A549 (cell line): ENCODE measurements around the gene UCP3. TPM values are rescaled to one million over a fixed set of nuclear protein-coding genes. Genes with fewer than 3 reads are reported as not detected.

ENCODE experiments used
- ATAC-seq, 2 experiments: fragments of 200-7000 bp in 1 of 2; fragments of >200 bp in 1 of 2; cut with Nextera tagmentation in 1 of 2; cut with Tn5 transposase in 1 of 2; 3 replicates each; pipeline versions ENCODE4 v1.8.0 to v1.9.1; 2018 to 2020; ENCODE audit warnings: mild to moderate bottlenecking in 1 of 2, moderate library complexity in 1 of 2
- CTCF ChIA-PET: fragments of 300-600 bp; sonication (Branson Sonifier 250); formaldehyde crosslinking; extraction: SDS; loops from one replicate; lab custom pipeline; 2021; ENCODE audit warnings: antibody characterized with exemption, inconsistent platforms; lab: Yijun Ruan, JAX
- POLR2A ChIA-PET: fragments of 350-600 bp; formaldehyde crosslinking; extraction: SDS; loops from one replicate; lab custom pipeline; 2021; ENCODE audit warnings: antibody characterized with exemption, inconsistent platforms; lab: Yijun Ruan, JAX
- DNase-seq, 2 experiments: peaks; one replicate each; pipeline versions ENCODE4 v3.0.0 to v3.0.0-alpha.2; 2011 to 2016; ENCODE audit warnings: low read depth in 1 of 2, low spot score in 1 of 2
- FAIRE-seq: peaks from 2 replicates; lab custom pipeline; 2011; peaks lifted over from hg19 to GRCh38; lab: Jason Lieb, UNC
- H3K27ac ChIP-seq, 2 experiments: fragments of >200 bp; sonication (Bioruptor Twin); formaldehyde crosslinking; 3 replicates each; pipeline ENCODE4 v1.5.1; 2016 to 2017
- H3K4me1 ChIP-seq: fragments of >200 bp; sonication (Bioruptor Twin); formaldehyde crosslinking; 3 replicates; pipeline ENCODE4 v1.6.1; 2016
- H3K4me2 ChIP-seq: fragments of >200 bp; sonication (Bioruptor Twin); formaldehyde crosslinking; 3 replicates; pipeline ENCODE4 v1.6.1; 2016
- H3K4me3 ChIP-seq: fragments of >200 bp; sonication (Bioruptor Twin); formaldehyde crosslinking; 3 replicates; pipeline ENCODE4 v1.5.1; 2016
- H3K9me3 ChIP-seq: fragments of >200 bp; sonication (Bioruptor Twin); formaldehyde crosslinking; 3 replicates; pipeline ENCODE4 v1.6.1; 2016
- ATOH8 ChIP-seq: fragments of 250-450 bp; sonication (Bioruptor Pico); IDR thresholded peaks from 2 replicates; pipeline ENCODE4 v1.5.0; 2020; ENCODE audit warnings: low read depth, mild to moderate bottlenecking, moderate library complexity
- BHLHE40 ChIP-seq: IDR thresholded peaks from 2 replicates; pipeline ENCODE4 v1.6.1; 2012; ENCODE audit warnings: low read depth, low read length, inconsistent platforms
- CEBPB ChIP-seq, 2 experiments: fragments of >200 bp in 1 of 2; sonication (Bioruptor Twin) in 1 of 2; formaldehyde crosslinking in 1 of 2; IDR thresholded peaks; 2 replicates each; pipeline ENCODE4 v1.6.1; 2012 to 2016
- CHD4 ChIP-seq: fragments of 200-600 bp; sonication (generic); IDR thresholded peaks from 2 replicates; pipeline ENCODE4 v1.6.1; 2016; ENCODE audit warnings: antibody characterized with exemption, mild to moderate bottlenecking, borderline replicate concordance
- E2F6 ChIP-seq: IDR thresholded peaks from 2 replicates; pipeline ENCODE4 v1.6.1; 2012; ENCODE audit warnings: low read depth, borderline replicate concordance
- ESRRA ChIP-seq: fragments of 150-350 bp; IDR thresholded peaks from 2 replicates; pipeline ENCODE4 v1.6.1; 2014; ENCODE audit warnings: mild to moderate bottlenecking, low read length, borderline replicate concordance
- FOSB ChIP-seq: fragments of 250-450 bp; sonication (Bioruptor Pico); IDR thresholded peaks from 2 replicates; pipeline ENCODE4 v1.5.0; 2020; ENCODE audit warnings: mild to moderate bottlenecking, moderate library complexity
- FOSL2 ChIP-seq, 2 experiments: fragments of 450-650 bp in 1 of 2; fragments of >200 bp in 1 of 2; sonication (Bioruptor Twin) in 1 of 2; formaldehyde crosslinking; IDR thresholded peaks; 2 replicates each; pipeline versions ENCODE4 v1.5.0 to v1.6.1; 2016 to 2020; ENCODE audit warnings: mild to moderate bottlenecking in 1 of 2, moderate library complexity in 1 of 2
- FOXS1 ChIP-seq: fragments of 250-450 bp; sonication (Bioruptor Pico); IDR thresholded peaks from 2 replicates; pipeline ENCODE4 v1.5.0; 2020; ENCODE audit warnings: mild to moderate bottlenecking, moderate library complexity
- GATA3 ChIP-seq: IDR thresholded peaks from 2 replicates; pipeline ENCODE4 v1.6.1; 2012; ENCODE audit warnings: borderline replicate concordance
- HDAC2 ChIP-seq: fragments of 200-600 bp; sonication (generic); IDR thresholded peaks from 2 replicates; pipeline ENCODE4 v1.6.1; 2016
- HEYL ChIP-seq: fragments of 250-450 bp; sonication (Bioruptor Pico); IDR thresholded peaks from 2 replicates; pipeline ENCODE4 v1.8.0; 2021; ENCODE audit warnings: mild to moderate bottlenecking, moderate library complexity
- HOXB13 ChIP-seq: fragments of 250-450 bp; sonication (Bioruptor Pico); IDR thresholded peaks from 2 replicates; pipeline ENCODE4 v1.5.0; 2020; ENCODE audit warnings: low read depth, mild to moderate bottlenecking, moderate library complexity
- JUNB ChIP-seq: fragments of >200 bp; sonication (Bioruptor Twin); formaldehyde crosslinking; IDR thresholded peaks from 2 replicates; pipeline ENCODE4 v1.6.1; 2016
- KDM5A ChIP-seq: fragments of 200-600 bp; sonication (generic); IDR thresholded peaks from 2 replicates; pipeline ENCODE4 v1.6.1; 2016; ENCODE audit warnings: antibody characterized with exemption, mild to moderate bottlenecking
- MAX ChIP-seq: IDR thresholded peaks from 2 replicates; pipeline ENCODE4 v1.6.1; 2012
- MYC ChIP-seq: IDR thresholded peaks from 2 replicates; pipeline ENCODE4 v1.6.1; 2012; ENCODE audit warnings: mild to moderate bottlenecking, inconsistent platforms, low read length, improper control_type of control experiment, borderline replicate concordance
- NFE2L2 ChIP-seq: fragments of 150-350 bp; conservative IDR thresholded peaks from 2 replicates; pipeline ENCODE4 v1.6.1; 2014; ENCODE audit warnings: low read length
- POLR2AphosphoS2 ChIP-seq: conservative IDR thresholded peaks from 2 replicates; pipeline ENCODE4 v1.6.1; 2012; ENCODE audit warnings: low read length, improper control_type of control experiment, inconsistent platforms
- RAD21 ChIP-seq, 2 experiments: fragments of >200 bp in 1 of 2; sonication (Bioruptor Twin) in 1 of 2; formaldehyde crosslinking in 1 of 2; IDR thresholded peaks in 1 of 2; conservative IDR thresholded peaks in 1 of 2; 2 replicates in 1 of 2; 3 replicates in 1 of 2; pipeline ENCODE4 v1.6.1; 2012 to 2018; ENCODE audit warnings: inconsistent platforms in 1 of 2
- SREBF2 ChIP-seq: fragments of 450-650 bp; IDR thresholded peaks from 2 replicates; pipeline ENCODE4 v1.6.1; 2014; ENCODE audit warnings: mild to moderate bottlenecking, moderate library complexity
- TFCP2L1 ChIP-seq: fragments of 250-450 bp; sonication (Bioruptor Pico); IDR thresholded peaks from 2 replicates; pipeline ENCODE4 v1.5.0; 2021; ENCODE audit warnings: mild to moderate bottlenecking
- TP53 ChIP-seq: fragments of 250-450 bp; sonication (Bioruptor Pico); IDR thresholded peaks from 2 replicates; pipeline ENCODE4 v1.5.0; 2021; ENCODE audit warnings: mild to moderate bottlenecking, moderate library complexity
- USF2 ChIP-seq: fragments of 450-650 bp; IDR thresholded peaks from 2 replicates; pipeline ENCODE4 v1.6.1; 2014; ENCODE audit warnings: antibody characterized with exemption
- ZFP36 ChIP-seq: fragments of 450-650 bp; IDR thresholded peaks from 2 replicates; pipeline ENCODE4 v1.6.1; 2014; ENCODE audit warnings: borderline replicate concordance; ENCODE audit not compliant: partially characterized antibody
- ZNF302 ChIP-seq: fragments of 250-450 bp; sonication (Bioruptor Pico); IDR thresholded peaks from 2 replicates; pipeline ENCODE4 v1.9.0; 2021; ENCODE audit warnings: inconsistent platforms, mild to moderate bottlenecking, moderate library complexity
- WGBS: methylation state at CpG from one replicate; pipeline ENCODE4 v1.1.6; 2017; ENCODE audit errors: missing lambda C conversion rate; 5-methylcytosine and 5-hydroxymethylcytosine counted together
- polyA plus RNA-seq, 4 experiments: library from polyadenylated mRNA; depleted of rRNA in 3 of 4; stranded (reverse); fragments of >200 nt; fragmentation: RNase III in 1 of 4; extraction: RNeasy Plus Mini Kit Qiagen cat#74134 plus additional on column Dnase treatment in 1 of 4; gene quantifications; 2 replicates in 3 of 4; 3 replicates in 1 of 4; pipeline ENCODE4 v1.2.3, GENCODE V29; 2011 to 2017

UCP3 gene
- polyA plus RNA-seq, 2 of the 4 experiments (the other 2 are of a cell fraction) = 1.3 to 1.5 TPM

GRCh38 chr11:73965076-73965763, 43.7 kb downstream of the UCP3 start:
- peak overlapping the region; percentile 55 to 62; a peak in 5 of 6 replicates for H3K27ac ChIP-seq
- FAIRE-seq = no peak
- peak in 1 of 2 experiments; percentile 31 for DNase-seq
- TF ChIP-seq RAD21 (conservative IDR thresholded peaks at IDR 0.05 in 1 of 2, IDR thresholded peaks at IDR 0.05 in 1 of 2) (peak in 1 of 2 experiments; percentile 39; a peak in 2 of 5 replicates), FOSB (no peak)
- H3K9me3 ChIP-seq = no peaks in the 10 kb centered on the region; the same call in 2 of the 3 replicates
- ChIA-PET CTCF (interaction anchor here (0.7 to 5.2 kb wide), 11 partner anchors 11 to 515 kb away, joined by 3 to 61 read pairs (median 5); partner anchors contain the start of genes C2CD3, DNAJB13 and PPME1), POLR2A (interaction anchor here (1.6 kb wide), 1 partner anchor 17 kb away, joined by 5 read pairs; the partner anchor contains the start of gene UCP2)
- 53% methylated on average over 10 of the region's 10 CpGs for WGBS
- peak overlapping the region; percentile 93 for H3K4me2 ChIP-seq
- H3K4me1 ChIP-seq = 0 out of 3 replicates have a peak, but pooled peaks cover 5% of the 10 kb centered on the region
- ATAC-seq = peak; percentile 56 to 66; a peak in 5 of 6 replicates
- H3K4me3 ChIP-seq = peak overlapping the region; percentile 37

- TF ChIP-seq FOSL2 (IDR thresholded peaks at IDR 0.05) = no peak
- no peak for TF ChIP-seq FOSL2 (CRISPR knock-in tag; IDR thresholded peaks at IDR 0.05)
- no peak for TF ChIP-seq HEYL (CRISPR knock-in tag)
- no peak for TF ChIP-seq BHLHE40
- no peak for TF ChIP-seq JUNB
- TF ChIP-seq ZFP36 = no peak
- TF ChIP-seq MYC = no peak
- no peak for TF ChIP-seq ATOH8 (CRISPR knock-in tag)
- no peak for TF ChIP-seq MAX
- TF ChIP-seq HOXB13 (CRISPR knock-in tag) = no peak
- no peak for TF ChIP-seq FOXS1 (CRISPR knock-in tag)
- no peak for TF ChIP-seq GATA3
- no peak for TF ChIP-seq CEBPB (IDR thresholded peaks at IDR 0.05)
- no peak for TF ChIP-seq TFCP2L1 (CRISPR knock-in tag)
- TF ChIP-seq RAD21 (conservative IDR thresholded peaks at IDR 0.05 in 1 of 2, IDR thresholded peaks at IDR 0.05 in 1 of 2) = no peak
- no peak for TF ChIP-seq ESRRA
- ChIA-PET POLR2A (interaction anchor here (1.2 to 1.4 kb wide), 2 partner anchors 19 to 207 kb away, joined by 4 to 6 read pairs; partner anchors contain the start of genes C2CD3, PPME1 and UCP2), CTCF (interaction anchor here (0.6 to 5.2 kb wide), 33 partner anchors 9 to 607 kb away, joined by 3 to 61 read pairs (median 4); partner anchors contain the start of genes C2CD3, DNAJB13, PPME1 and UCP2)
- DNase-seq = no peak
- Histone ChIP-seq H3K4me2 (peak overlapping the region; percentile 93), H3K27ac (peak overlapping the region; percentile 14 to 56; a peak in 4 of 6 replicates), H3K4me3 (no peak overlapping the region), H3K9me3 (no peaks in the 10 kb centered on the region; the same call in 2 of the 3 replicates), H3K4me1 (0 out of 3 replicates have a peak, but pooled peaks cover 5% of the 10 kb centered on the region)
- 57% methylated on average over 8 of the region's 8 CpGs for WGBS
- FAIRE-seq = no peak
- ATAC-seq = peak; percentile 5 to 6; a peak in 3 of 6 replicates
Observed at GRCh38 chr11:73963861-73964260, 45.0 kb downstream of the UCP3 start.

GRCh38 chr11:73962101-73962705, 46.7 kb downstream of the UCP3 start:
- TF ChIP-seq USF2 (no peak), MYC (no peak), E2F6 (no peak), CHD4 (no peak), KDM5A (no peak), HDAC2 (no peak), NFE2L2 (no peak), POLR2AphosphoS2 (no peak), ZNF302 (CRISPR knock-in tag) (no peak), SREBF2 (no peak), TP53 (CRISPR knock-in tag) (no peak)
- ATAC-seq = no peak
- POLR2A ChIA-PET = no interaction called here
- H3K4me3 ChIP-seq = no peak overlapping the region
- no peaks in the 10 kb centered on the region; the same call in 2 of the 3 replicates for H3K9me3 ChIP-seq
- CTCF ChIA-PET = interaction anchor here (1.6 to 5.2 kb wide), 4 partner anchors 10 to 609 kb away, joined by 3 to 61 read pairs (median 12); no protein-coding TSS in a partner anchor
- no peak overlapping the region for H3K4me2 ChIP-seq
- DNase-seq = no peak
- H3K27ac ChIP-seq = no peak overlapping the region
- WGBS = 70% methylated on average over 7 of the region's 7 CpGs
- FAIRE-seq = no peak
- 0 out of 3 replicates have a peak, but pooled peaks cover 5% of the 10 kb centered on the region for H3K4me1 ChIP-seq
